CD4-positive, alpha-beta T cell treated with Interleukin-2 at 100 ng/mL for 4 hours (primary cell): Measurements from ENCODE around the gene MYO1A.
"Not testable (repeated sequence)": the region's sequence is repeated elsewhere in the genome, so short reads cannot be mapped to it uniquely, and the experiment has no call there.

ENCODE experiments used
- DNase-seq: peaks from one replicate; pipeline ENCODE4 v3.0.0-alpha.2; 2020; ENCODE audit warnings: low spot score

Gene MYO1A

GRCh38 chr12:57087010-57087690 is 37.2 kb upstream of the MYO1A start:
- peak; percentile 88 for DNase-seq

GRCh38 chr12:57086493-57087009 is 36.6 kb upstream of the MYO1A start:
- no peak for DNase-seq

GRCh38 chr12:57085999-57086492 is 36.1 kb upstream of the MYO1A start:
- no peak for DNase-seq

GRCh38 chr12:57080855-57081254 is 30.9 kb upstream of the MYO1A start:
- no peak for DNase-seq

- no peak for DNase-seq
Observed at GRCh38 chr12:57079821-57080220, 29.9 kb upstream of the MYO1A start.

- peak; percentile 100 for DNase-seq
Observed at GRCh38 chr12:57078519-57079404, 28.8 kb upstream of the MYO1A start, which contains the start of gene NEMP1. TSS of gene NEMP1 (minus strand) at chr12:57078791. CDS start at chr12:57078745, 46 bp downstream.

GRCh38 chr12:57073566-57074450 is 23.9 kb upstream of the MYO1A start:
- not testable (repeated sequence) for DNase-seq

- no peak for DNase-seq
Observed at GRCh38 chr12:57072661-57073060, 22.7 kb upstream of the MYO1A start.

- DNase-seq, result peak; percentile 85
Observed at GRCh38 chr12:57069523-57069922, 19.6 kb upstream of the MYO1A start.

- DNase-seq, result no peak
Observed at GRCh38 chr12:57066245-57066644, 16.3 kb upstream of the MYO1A start.

- DNase-seq, result peak; percentile 71
Observed at GRCh38 chr12:57063991-57064685, 14.2 kb upstream of the MYO1A start.

- DNase-seq, result no peak
Observed at GRCh38 chr12:57058454-57058853, 8.5 kb upstream of the MYO1A start.

- DNase-seq, result no peak
Observed at GRCh38 chr12:57057067-57057751, 7.3 kb upstream of the MYO1A start.

GRCh38 chr12:57055824-57056223 is 5.9 kb upstream of the MYO1A start:
- DNase-seq, result no peak

GRCh38 chr12:57053901-57054300 is 4.0 kb upstream of the MYO1A start:
- DNase-seq, result not testable (repeated sequence)

GRCh38 chr12:57053146-57053545 is 3.2 kb upstream of the MYO1A start:
- DNase-seq, result not testable (repeated sequence)

GRCh38 chr12:57051011-57051410 is 1.1 kb upstream of the MYO1A start:
- DNase-seq, result no peak

GRCh38 chr12:57049119-57049446 is 846 bp downstream of the MYO1A start:
- no peak for DNase-seq

GRCh38 chr12:57048423-57049118 is 1.4 kb downstream of the MYO1A start:
- DNase-seq, result no peak

- no peak for DNase-seq
Observed at GRCh38 chr12:57047981-57048380, 1.9 kb downstream of the MYO1A start.
